H1 (cell line): ENCODE results near the gene GSTA2. TPM values are rescaled to one million over a fixed set of nuclear protein-coding genes. Genes with fewer than 3 reads are reported as not detected.

Experiments used
- BRCA1 ChIP-seq: IDR thresholded peaks from 2 replicates; pipeline ENCODE4 v1.6.1; 2012; ENCODE audit warnings: low read depth, low read length, improper control_type of control experiment
- CEBPB ChIP-seq: IDR thresholded peaks from 2 replicates; pipeline ENCODE4 v1.6.1; 2012; ENCODE audit warnings: low read depth, low read length
- CHD7 ChIP-seq: fragments of 300-600 bp; sonication (generic); IDR thresholded peaks from 2 replicates; pipeline ENCODE4 v1.7.1; 2012; ENCODE audit warnings: low read length, moderate library complexity, mild to moderate bottlenecking, inconsistent platforms; ENCODE audit not compliant: insufficient replicate concordance
- KDM1A ChIP-seq: fragments of 200-600, 300-600 bp; sonication (generic); IDR thresholded peaks from 2 replicates; pipeline ENCODE4 v1.7.1; 2016; ENCODE audit warnings: mild to moderate bottlenecking, low read length, borderline replicate concordance
- POLR2AphosphoS5 ChIP-seq: IDR thresholded peaks from 2 replicates; pipeline ENCODE4 v1.6.1; 2011; ENCODE audit warnings: low read depth, low read length
- SAP30 ChIP-seq: fragments of 300-600 bp; sonication (generic); IDR thresholded peaks from 2 replicates; pipeline ENCODE4 v1.7.1; 2012; ENCODE audit warnings: low read length, moderate library complexity, mild to moderate bottlenecking, inconsistent platforms; ENCODE audit not compliant: insufficient read depth, insufficient replicate concordance
- SP4 ChIP-seq: IDR thresholded peaks from 2 replicates; pipeline ENCODE4 v1.6.1; 2012; ENCODE audit warnings: low read length, inconsistent platforms
- SRF ChIP-seq: IDR thresholded peaks from 2 replicates; pipeline ENCODE4 v1.6.1; 2011; ENCODE audit warnings: mild to moderate bottlenecking, low read depth, low read length, moderate library complexity
- TAF7 ChIP-seq: optimal IDR thresholded peaks from 2 replicates; pipeline ENCODE3; 2011; ENCODE audit warnings: low read depth, mild to moderate bottlenecking, inconsistent platforms, low read length, moderate library complexity, borderline replicate concordance
- polyA plus RNA-seq, 7 experiments: library from polyadenylated mRNA; depleted of rRNA in 3 of 7; stranded (reverse) in 5 of 7; unstranded in 2 of 7; fragments of >200 nt in 5 of 7; fragments of 200-250 nt in 2 of 7; gene quantifications; 1 replicate in 5 of 7; 2 replicates in 1 of 7; 4 replicates in 1 of 7; pipeline versions ENCODE4 v1.2.1 to v1.2.3, GENCODE V29; 2011 to 2013; ENCODE audit warnings: missing spikeins in 2 of 7, mixed read lengths in 2 of 7
- total RNA-seq: library from RNA; stranded (reverse); fragmentation: NEBNext Ultra II Directional; extraction: Animal tissue kit (Norgen Biotek cat#: 25700); gene quantifications from 2 replicates; pipeline ENCODE4 v1.2.1, GENCODE V29; 2021
- TF ChIP-seq, protein P1 (sequence below): IDR thresholded peaks from 2 replicates; pipeline ENCODE4 v1.6.1; 2011; ENCODE audit warnings: low read length, improper control_type of control experiment

GSTA2 gene
- total and polyA plus RNA-seq, 2 of the 8 experiments (the other 6 are each of a cell fraction or from before 2014, with no cell fraction given) = 0.05 TPM; not detected in 1

DNA sequence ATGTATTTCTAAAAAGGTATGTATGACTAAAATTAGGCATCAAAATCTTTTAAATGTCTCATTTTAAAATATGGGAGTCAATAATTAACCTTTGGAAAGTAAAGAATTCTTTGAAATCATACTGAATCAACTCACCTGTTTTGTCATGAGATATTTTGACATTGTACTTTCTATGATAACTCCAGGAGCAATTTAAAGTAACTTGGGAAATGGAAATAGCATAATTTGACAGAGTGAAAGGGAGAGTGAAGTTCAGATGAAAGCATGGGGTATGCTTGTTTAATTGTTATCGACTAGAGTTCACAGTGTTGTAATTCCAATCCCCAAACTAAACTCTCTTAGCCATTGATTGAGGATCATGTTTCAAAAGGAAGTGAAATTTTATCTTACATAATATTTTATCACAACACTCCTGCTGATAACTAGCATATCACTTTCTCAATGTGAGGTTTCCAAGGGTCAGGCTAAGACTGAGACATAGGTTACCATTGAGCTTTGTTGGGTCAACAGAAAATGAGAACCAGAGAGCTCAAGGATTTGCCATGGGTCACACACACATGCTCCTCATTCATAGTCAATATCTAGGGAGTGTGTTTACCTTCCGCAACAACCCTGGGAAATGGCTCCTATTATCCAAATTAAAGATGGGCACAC, 38.0 kb upstream of the GSTA2 start (continued):
- TF ChIP-seq CHD7 (no peak), SP4 (no peak), SAP30 (no peak), TAF7 (no peak), BRCA1 (no peak), CEBPB (no peak), KDM1A (no peak), POLR2AphosphoS5 (no peak), SRF (no peak)
- TF ChIP-seq, protein P1, sequence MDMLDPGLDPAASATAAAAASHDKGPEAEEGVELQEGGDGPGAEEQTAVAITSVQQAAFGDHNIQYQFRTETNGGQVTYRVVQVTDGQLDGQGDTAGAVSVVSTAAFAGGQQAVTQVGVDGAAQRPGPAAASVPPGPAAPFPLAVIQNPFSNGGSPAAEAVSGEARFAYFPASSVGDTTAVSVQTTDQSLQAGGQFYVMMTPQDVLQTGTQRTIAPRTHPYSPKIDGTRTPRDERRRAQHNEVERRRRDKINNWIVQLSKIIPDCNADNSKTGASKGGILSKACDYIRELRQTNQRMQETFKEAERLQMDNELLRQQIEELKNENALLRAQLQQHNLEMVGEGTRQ = no peak
